H1 (cell line): ENCODE data around the gene FGF19. TPM values are rescaled to one million over a fixed set of nuclear protein-coding genes. Genes with fewer than 3 reads are reported as not detected.

Experiments
- CTCF ChIA-PET: fragments of 300-600 bp; sonication (Branson Sonifier 250); formaldehyde crosslinking; loops from one replicate; lab custom pipeline; 2021; ENCODE audit not compliant: partially characterized antibody; lab: Charles Lee
- POLR2A ChIA-PET: fragments of 300-600 bp; sonication (Branson Sonifier 250); formaldehyde crosslinking; loops from one replicate; lab custom pipeline; 2021; ENCODE audit warnings: inconsistent platforms; ENCODE audit not compliant: partially characterized antibody; lab: Charles Lee
- DNase-seq, 2 experiments: peaks; one replicate each; pipeline versions ENCODE4 v3.0.0 to v3.0.0-alpha.2; 2010 to 2022; ENCODE audit warnings: low spot score in 2 of 2, low read depth in 1 of 2, mixed read lengths in 1 of 2
- FAIRE-seq: peaks from 2 replicates; lab custom pipeline; 2011; peaks lifted over from hg19 to GRCh38; lab: Jason Lieb, UNC
- H2AFZ ChIP-seq: 2 replicates; pipeline ENCODE4 v1.8.1; 2012; ENCODE audit warnings: low read length, inconsistent platforms
- H2AK5ac ChIP-seq: 2 replicates; pipeline ENCODE4 v1.6.1; 2013; ENCODE audit warnings: low read depth, low read length
- H2BK120ac ChIP-seq: replicated peaks from 2 replicates; pipeline ENCODE3; 2013; ENCODE audit warnings: low read depth, low read length, inconsistent platforms
- H2BK12ac ChIP-seq: 2 replicates; pipeline ENCODE4 v1.6.1; 2013; ENCODE audit warnings: low read depth, low read length
- H2BK15ac ChIP-seq: 2 replicates; pipeline ENCODE4 v1.6.1; 2013; ENCODE audit warnings: low read length
- H2BK20ac ChIP-seq: 2 replicates; pipeline ENCODE4 v1.6.1; 2013; ENCODE audit warnings: low read length
- H2BK5ac ChIP-seq: 2 replicates; pipeline ENCODE4 v1.6.1; 2013; ENCODE audit warnings: low read depth, low read length
- H3K14ac ChIP-seq: 2 replicates; pipeline ENCODE4 v1.6.1; 2013; ENCODE audit warnings: inconsistent platforms; ENCODE audit not compliant: insufficient read length
- H3K18ac ChIP-seq: 2 replicates; pipeline ENCODE4 v1.6.1; 2013; ENCODE audit warnings: low read length; ENCODE audit errors: extremely low read depth
- H3K23ac ChIP-seq: 2 replicates; pipeline ENCODE4 v1.6.1; 2013; ENCODE audit warnings: inconsistent platforms; ENCODE audit not compliant: insufficient read length
- H3K23me2 ChIP-seq: 2 replicates; pipeline ENCODE4 v1.6.1; 2013; ENCODE audit warnings: low read depth, low read length
- H3K27ac ChIP-seq: 2 replicates; pipeline ENCODE4 v1.6.1; 2011; ENCODE audit warnings: low read depth, low read length, inconsistent platforms
- H3K27me3 ChIP-seq, 4 experiments: replicated peaks in 1 of 4; 1 replicate in 1 of 4; 2 replicates in 3 of 4; pipeline versions ENCODE4 v1.6.1 to v1.8.1; 2011 to 2013; ENCODE audit warnings: low read length in 3 of 4, mild to moderate bottlenecking in 3 of 4, inconsistent platforms in 2 of 4, mixed read lengths in 2 of 4, moderate library complexity in 1 of 4; ENCODE audit not compliant: control insufficient read depth in 3 of 4, insufficient read depth in 3 of 4; ENCODE audit errors: extremely low read depth in 1 of 4
- H3K36me3 ChIP-seq, 4 experiments: 2 replicates each; pipeline versions ENCODE4 v1.6.1 to v1.8.1; 2011 to 2013; ENCODE audit warnings: mild to moderate bottlenecking in 4 of 4, low read length in 3 of 4, moderate library complexity in 2 of 4, control low read depth in 1 of 4, inconsistent platforms in 1 of 4; ENCODE audit not compliant: insufficient read depth in 4 of 4, control insufficient read depth in 2 of 4
- H3K4ac ChIP-seq: replicated peaks from 2 replicates; pipeline ENCODE3; 2013; ENCODE audit warnings: low read length, low read depth, mixed read lengths, inconsistent platforms; ENCODE audit not compliant: insufficient read length
- H3K4me1 ChIP-seq, 4 experiments: replicated peaks in 1 of 4; 1 replicate in 1 of 4; 2 replicates in 3 of 4; pipeline versions ENCODE4 v1.6.1 to v1.8.1; 2011 to 2013; ENCODE audit warnings: low read length in 3 of 4, inconsistent platforms in 2 of 4, mixed read lengths in 1 of 4; ENCODE audit not compliant: insufficient read depth in 4 of 4, control insufficient read depth in 3 of 4
- H3K4me2 ChIP-seq, 2 experiments: 2 replicates each; pipeline versions ENCODE4 v1.6.1 to v1.8.1; 2011 to 2013; ENCODE audit warnings: low read depth in 2 of 2, low read length in 2 of 2, control low read depth in 1 of 2, inconsistent platforms in 1 of 2, mild to moderate bottlenecking in 1 of 2; ENCODE audit not compliant: insufficient read depth in 1 of 2
- H3K4me3 ChIP-seq, 4 experiments: fragments of 200-600, 300-600 bp in 1 of 4; sonication (generic), shearing (Covaris generic), sonication (Bioruptor Twin) in 1 of 4; 2 replicates each; pipeline versions ENCODE4 v1.5.1 to v1.8.1; 2011 to 2016; ENCODE audit warnings: low read length in 4 of 4, low read depth in 3 of 4, control low read depth in 2 of 4, inconsistent platforms in 2 of 4, mild to moderate bottlenecking in 2 of 4, mixed read lengths in 1 of 4, moderate library complexity in 1 of 4; ENCODE audit not compliant: insufficient read depth in 2 of 4; ENCODE audit errors: extremely low read depth in 1 of 4
- H3K56ac ChIP-seq: replicated peaks from 2 replicates; pipeline ENCODE3; 2013; ENCODE audit warnings: low read depth, mild to moderate bottlenecking, mixed read lengths, low read length, inconsistent platforms; ENCODE audit not compliant: insufficient read length
- H3K79me1 ChIP-seq: 2 replicates; pipeline ENCODE4 v1.6.1; 2013; ENCODE audit warnings: low read depth, low read length, control low read depth
- H3K79me2 ChIP-seq, 2 experiments: 2 replicates each; pipeline versions ENCODE4 v1.6.1 to v1.8.1; 2012 to 2013; ENCODE audit warnings: low read length in 2 of 2, mild to moderate bottlenecking in 2 of 2, inconsistent platforms in 1 of 2; ENCODE audit not compliant: insufficient read depth in 2 of 2, control insufficient read depth in 1 of 2
- H3K9ac ChIP-seq, 4 experiments: replicated peaks in 1 of 4; 1 replicate in 1 of 4; 2 replicates in 3 of 4; pipeline versions ENCODE4 v1.6.1 to v1.8.1; 2011 to 2013; ENCODE audit warnings: low read depth in 3 of 4, low read length in 3 of 4, control low read depth in 2 of 4, mild to moderate bottlenecking in 2 of 4, moderate library complexity in 2 of 4, inconsistent platforms in 1 of 4; ENCODE audit errors: extremely low read depth in 1 of 4
- H3K9me3 ChIP-seq, 2 experiments: 2 replicates each; pipeline versions ENCODE4 v1.6.1 to v1.8.1; 2012 to 2013; ENCODE audit warnings: mild to moderate bottlenecking in 2 of 2, moderate library complexity in 2 of 2, control low read depth in 1 of 2, inconsistent platforms in 1 of 2, low read depth in 1 of 2, low read length in 1 of 2, mixed read lengths in 1 of 2; ENCODE audit not compliant: insufficient read depth in 2 of 2
- H4K20me1 ChIP-seq, 2 experiments: replicated peaks in 1 of 2; 2 replicates each; pipeline versions ENCODE3 to v1.8.1; 2011 to 2013; ENCODE audit warnings: inconsistent platforms in 2 of 2, low read length in 2 of 2, mild to moderate bottlenecking in 1 of 2; ENCODE audit not compliant: insufficient read depth in 2 of 2, control insufficient read depth in 1 of 2
- H4K5ac ChIP-seq: 2 replicates; pipeline ENCODE4 v1.6.1; 2013; ENCODE audit warnings: low read length, low read depth, mixed read lengths, inconsistent platforms; ENCODE audit not compliant: insufficient read length
- H4K8ac ChIP-seq: 2 replicates; pipeline ENCODE4 v1.8.0; 2013; ENCODE audit warnings: mild to moderate bottlenecking, moderate library complexity, low read length, inconsistent platforms; ENCODE audit not compliant: insufficient read depth; ENCODE audit errors: extremely low read depth
- H4K91ac ChIP-seq: replicated peaks from 2 replicates; pipeline ENCODE3; 2013; ENCODE audit warnings: low read length, mixed read lengths, inconsistent platforms; ENCODE audit not compliant: insufficient read length
- BCL11A ChIP-seq, 2 experiments: IDR thresholded peaks; one replicate each; pipeline ENCODE4 v1.6.1; 2011; ENCODE audit warnings: low read depth in 2 of 2, low read length in 2 of 2, mild to moderate bottlenecking in 2 of 2
- E2F6 ChIP-seq: IDR thresholded peaks from 2 replicates; pipeline ENCODE4 v1.6.1; 2012; ENCODE audit warnings: inconsistent platforms
- MAFK ChIP-seq: IDR thresholded peaks from 2 replicates; pipeline ENCODE4 v1.6.1; 2012; ENCODE audit warnings: low read depth, mild to moderate bottlenecking, improper control_type of control experiment, low read length
- MAX ChIP-seq: IDR thresholded peaks from 2 replicates; pipeline ENCODE4 v1.6.1; 2012; ENCODE audit warnings: inconsistent platforms
- POU5F1 ChIP-seq: IDR thresholded peaks from 2 replicates; pipeline ENCODE4 v1.6.1; 2011; ENCODE audit warnings: low read depth, mild to moderate bottlenecking, low read length, moderate library complexity
- RFX5 ChIP-seq: IDR thresholded peaks from 2 replicates; pipeline ENCODE4 v1.6.1; 2011; ENCODE audit warnings: low read depth, low read length, improper control_type of control experiment, borderline replicate concordance
- SP1 ChIP-seq: IDR thresholded peaks from 2 replicates; pipeline ENCODE4 v1.6.1; 2011; ENCODE audit warnings: low read depth, low read length
- YY1 ChIP-seq: IDR thresholded peaks from 2 replicates; pipeline ENCODE4 v1.6.1; 2011; ENCODE audit warnings: low read depth, mild to moderate bottlenecking, low read length
- ZNF274 ChIP-seq: IDR thresholded peaks from 2 replicates; pipeline ENCODE4 v1.7.0; 2012; ENCODE audit warnings: low read length, borderline replicate concordance; ENCODE audit errors: extremely low read depth
- WGBS, 2 experiments: shearing (Covaris generic) in 1 of 2; methylation state at CpG; one replicate each; pipeline versions ENCODE4 v1.1.6 to v1.1.7; 2013 to 2015; ENCODE audit warnings: low lambda C conversion rate in 2 of 2, mixed read lengths in 2 of 2, inconsistent platforms in 1 of 2, low coverage in 1 of 2, missing lambda C conversion rate in 1 of 2; ENCODE audit not compliant: insufficient replicate concordance in 2 of 2, insufficient coverage in 1 of 2, insufficient read length in 1 of 2; ENCODE audit errors: extremely low coverage in 1 of 2, missing lambda C conversion rate in 1 of 2; 5-methylcytosine and 5-hydroxymethylcytosine counted together
- polyA plus RNA-seq, 7 experiments: library from polyadenylated mRNA; depleted of rRNA in 3 of 7; stranded (reverse) in 5 of 7; unstranded in 2 of 7; fragments of >200 nt in 5 of 7; fragments of 200-250 nt in 2 of 7; gene quantifications; 1 replicate in 5 of 7; 2 replicates in 1 of 7; 4 replicates in 1 of 7; pipeline versions ENCODE4 v1.2.1 to v1.2.3, GENCODE V29; 2011 to 2013; ENCODE audit warnings: missing spikeins in 2 of 7, mixed read lengths in 2 of 7
- total RNA-seq: library from RNA; stranded (reverse); fragmentation: NEBNext Ultra II Directional; extraction: Animal tissue kit (Norgen Biotek cat#: 25700); gene quantifications from 2 replicates; pipeline ENCODE4 v1.2.1, GENCODE V29; 2021
- TF ChIP-seq, protein P1 (sequence below), 3 experiments: IDR thresholded peaks; 1 replicate in 2 of 3; 2 replicates in 1 of 3; pipeline versions ENCODE4 v1.5.1 to v1.6.1; 2011; ENCODE audit warnings: low read length in 3 of 3, mild to moderate bottlenecking in 3 of 3, inconsistent platforms in 2 of 3, low read depth in 1 of 3, moderate library complexity in 1 of 3; ENCODE audit not compliant: insufficient read depth in 1 of 3; ENCODE audit errors: control extremely low read depth in 1 of 3

Gene FGF19
- total and polyA plus RNA-seq, 2 of the 8 experiments (the other 6 are each of a cell fraction or from before 2014, with no cell fraction given), result 9.6 to 14.8 TPM

- H3K4me3 ChIP-seq, result no peak overlapping the region
- H3K9ac ChIP-seq, result no peak overlapping the region
- H3K79me1 ChIP-seq, result no peaks in the 10 kb centered on the region
- H3K56ac ChIP-seq, result no peak overlapping the region
- FAIRE-seq (no peak), DNase-seq (no peak)
- H3K18ac ChIP-seq, result no peak overlapping the region
- H2BK120ac ChIP-seq, result no peak overlapping the region
- H2BK20ac ChIP-seq, result peak overlapping the region; percentile 32; the same call in 1 of the 2 replicates
- WGBS, 2 experiments, result 60% methylated on average over 9 of the region's 9 CpGs; no CpG with 5 or more reads in 1 of the 2 experiments
- H3K4ac ChIP-seq, result no peak overlapping the region
- H3K4me2 ChIP-seq, result no peak overlapping the region
- H2AFZ ChIP-seq, result no peak overlapping the region
- no peak overlapping the region for H3K14ac ChIP-seq
- H3K36me3 ChIP-seq, result no peaks in the 10 kb centered on the region
- no peak overlapping the region for H3K27ac ChIP-seq
- H2AK5ac ChIP-seq, result no peak overlapping the region
- H3K4me1 ChIP-seq, result peaks cover 0 to 10% (median 2%) of the 10 kb centered on the region in 4 experiments; a peak in 5 of 7 replicates
- H3K27me3 ChIP-seq, result peaks cover 0 to 19% (median 13%) of the 10 kb centered on the region in 4 experiments; a peak in 5 of 7 replicates
- POLR2A ChIA-PET, result no interaction called here
- H2BK12ac ChIP-seq, result peak overlapping the region; percentile 44; the same call in 1 of the 2 replicates
- no peak overlapping the region for H4K91ac ChIP-seq
- H4K20me1 ChIP-seq, result no peaks in the 10 kb centered on the region
- H2BK5ac ChIP-seq, result no peak overlapping the region
- H3K79me2 ChIP-seq, result no peaks in the 10 kb centered on the region
- no peak overlapping the region for H3K23ac ChIP-seq
- CTCF ChIA-PET, result interaction anchor here (0.8 to 20.5 kb wide), 17 partner anchors 7 to 197 kb away, joined by 3 to 197 read pairs (median 6); no protein-coding TSS in a partner anchor
- no peaks in the 10 kb centered on the region for H3K9me3 ChIP-seq
- no peaks in the 10 kb centered on the region; the same call in 1 of the 2 replicates for H3K23me2 ChIP-seq
- H4K5ac ChIP-seq, result no peak overlapping the region
- peak overlapping the region; percentile 95; the same call in 1 of the 2 replicates for H2BK15ac ChIP-seq
- H4K8ac ChIP-seq, result no peak overlapping the region; the same call in 1 of the 2 replicates
- TF ChIP-seq E2F6, result no peak; the same call in 1 of the 2 replicates
- no peak for TF ChIP-seq BCL11A (IDR thresholded peaks at IDR 0.05; ENCODE audit: low read depth in 2 of 2, low read length in 2 of 2)
- TF ChIP-seq, protein P1, sequence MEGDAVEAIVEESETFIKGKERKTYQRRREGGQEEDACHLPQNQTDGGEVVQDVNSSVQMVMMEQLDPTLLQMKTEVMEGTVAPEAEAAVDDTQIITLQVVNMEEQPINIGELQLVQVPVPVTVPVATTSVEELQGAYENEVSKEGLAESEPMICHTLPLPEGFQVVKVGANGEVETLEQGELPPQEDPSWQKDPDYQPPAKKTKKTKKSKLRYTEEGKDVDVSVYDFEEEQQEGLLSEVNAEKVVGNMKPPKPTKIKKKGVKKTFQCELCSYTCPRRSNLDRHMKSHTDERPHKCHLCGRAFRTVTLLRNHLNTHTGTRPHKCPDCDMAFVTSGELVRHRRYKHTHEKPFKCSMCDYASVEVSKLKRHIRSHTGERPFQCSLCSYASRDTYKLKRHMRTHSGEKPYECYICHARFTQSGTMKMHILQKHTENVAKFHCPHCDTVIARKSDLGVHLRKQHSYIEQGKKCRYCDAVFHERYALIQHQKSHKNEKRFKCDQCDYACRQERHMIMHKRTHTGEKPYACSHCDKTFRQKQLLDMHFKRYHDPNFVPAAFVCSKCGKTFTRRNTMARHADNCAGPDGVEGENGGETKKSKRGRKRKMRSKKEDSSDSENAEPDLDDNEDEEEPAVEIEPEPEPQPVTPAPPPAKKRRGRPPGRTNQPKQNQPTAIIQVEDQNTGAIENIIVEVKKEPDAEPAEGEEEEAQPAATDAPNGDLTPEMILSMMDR (IDR thresholded peaks at IDR 0.05; ENCODE audit: control extremely low read depth in 1 of 3, insufficient read depth in 1 of 3, low read depth in 1 of 3, low read length in 3 of 3), result peak; percentile 62 to 76 (median 63)
- no peak for TF ChIP-seq YY1
- TF ChIP-seq MAFK, result no peak
- peak; percentile 66 for TF ChIP-seq MAX
- TF ChIP-seq ZNF274, result no peak
- TF ChIP-seq POU5F1, result no peak
- TF ChIP-seq RFX5, result no peak
- TF ChIP-seq SP1, result no peak
Measured at GRCh38 chr11:69721745-69722144, 17.9 kb upstream of the FGF19 start.
